NCI-H1436 (cell line): ENCODE measurements around the gene CAMSAP2.

Experiments used
- DNase-seq: peaks from one replicate; lab custom pipeline; 2025; lab: John Stamatoyannopoulos, UW

Gene CAMSAP2

GRCh38 chr1:200885623-200886402 lies 147.1 kb downstream of the CAMSAP2 start:
- no peak for DNase-seq

- no peak for DNase-seq
Measured at GRCh38 chr1:200886594-200886993, 147.9 kb downstream of the CAMSAP2 start.

GRCh38 chr1:200887036-200887435 lies 148.3 kb downstream of the CAMSAP2 start:
- no peak for DNase-seq

DNA sequence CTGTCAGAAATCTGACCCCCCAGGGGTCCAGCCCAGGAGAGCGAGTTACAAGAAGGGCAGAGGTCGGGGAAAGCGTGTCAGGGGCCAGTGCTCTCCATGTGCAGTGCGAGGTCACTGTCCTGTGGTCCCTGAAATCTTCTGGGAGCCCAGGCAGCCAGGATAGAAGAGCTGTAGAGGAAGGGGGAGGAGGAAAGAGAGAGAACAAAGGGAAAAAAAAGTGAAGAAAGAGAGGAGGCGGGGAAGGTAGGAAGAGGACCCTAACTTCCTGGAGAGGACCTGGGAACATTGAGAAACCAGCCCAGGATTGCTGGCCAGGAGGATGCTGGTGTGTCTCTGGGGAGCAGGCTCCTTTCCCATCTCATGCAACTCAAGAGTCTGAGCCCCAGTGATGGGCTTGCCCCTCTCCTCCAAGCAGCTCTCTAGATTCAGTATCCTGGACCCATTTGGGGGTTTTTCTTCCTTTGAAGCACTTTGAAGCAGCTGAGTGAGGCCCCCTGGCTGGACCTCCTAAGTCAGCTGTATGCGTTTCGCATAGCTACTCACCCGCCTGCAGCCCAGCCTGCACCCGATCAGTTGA lies 149.2 kb downstream of the CAMSAP2 start:
- DNase-seq = no peak

DNA sequence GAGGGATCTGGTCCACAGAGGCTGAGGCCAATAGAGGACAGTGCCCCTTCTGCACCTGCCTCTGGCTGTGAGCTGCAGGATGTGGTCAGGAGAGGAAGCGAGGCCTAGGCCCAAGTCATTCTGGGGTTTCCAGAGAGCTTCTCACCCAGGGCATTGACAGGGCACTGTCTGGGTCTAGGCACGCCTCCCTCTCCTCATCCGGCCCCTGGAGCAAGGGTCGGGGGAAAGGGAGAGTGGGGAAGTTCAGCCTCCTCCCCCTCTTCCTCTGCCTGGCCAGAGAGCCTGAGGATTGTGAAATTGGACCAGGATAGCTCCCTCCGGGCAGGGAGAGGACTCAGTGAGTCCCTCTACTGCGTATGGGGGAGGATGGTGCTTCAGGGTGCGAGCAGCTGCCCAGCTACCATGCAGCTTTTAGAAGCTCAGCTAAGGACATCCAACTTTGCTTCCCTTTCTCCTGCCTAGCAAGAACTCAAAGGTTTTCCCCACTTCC lies 149.7 kb downstream of the CAMSAP2 start:
- DNase-seq = no peak

DNA sequence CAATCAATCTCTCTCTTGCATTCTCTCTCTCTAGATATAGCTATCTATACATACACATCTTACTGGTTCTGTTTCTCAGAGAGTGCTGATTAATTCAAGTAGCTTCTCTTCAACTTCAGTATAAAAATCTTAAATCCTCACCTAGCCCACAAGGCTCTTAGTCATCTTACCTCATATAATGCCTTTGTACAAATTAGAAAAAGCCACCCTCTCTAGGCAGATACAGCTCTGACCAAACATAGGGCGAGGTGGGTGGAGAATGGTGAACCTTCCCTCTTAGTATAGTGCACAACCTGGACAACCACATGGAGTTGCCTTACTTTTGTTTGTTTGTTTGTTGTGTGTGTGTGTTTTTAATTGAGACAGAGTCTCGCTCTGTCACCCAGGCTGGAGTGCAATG lies 150.9 kb downstream of the CAMSAP2 start:
- no peak for DNase-seq

DNA sequence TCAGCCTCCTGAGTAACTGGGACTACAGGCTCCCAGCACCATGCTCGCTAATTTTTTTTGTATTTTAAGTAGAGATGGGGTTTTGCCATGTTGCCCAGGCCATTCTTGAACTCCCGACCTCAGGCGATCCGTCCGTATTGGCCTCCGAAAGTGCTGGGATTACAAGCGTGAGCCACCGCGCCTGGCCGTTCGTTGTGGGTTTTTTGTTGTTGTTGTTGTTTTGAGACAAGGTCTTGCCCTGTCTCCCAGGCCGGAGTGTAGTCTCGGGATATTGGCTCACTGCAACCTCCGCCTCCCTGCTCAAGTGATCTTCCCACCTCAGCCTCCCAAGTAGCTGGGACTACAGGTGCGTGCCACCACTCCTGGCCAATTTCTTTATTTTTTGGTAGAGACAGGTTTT lies 151.3 kb downstream of the CAMSAP2 start:
- no peak for DNase-seq

GRCh38 chr1:200890818-200891773 lies 152.4 kb downstream of the CAMSAP2 start:
- no peak for DNase-seq

GRCh38 chr1:200891774-200892157 lies 153.1 kb downstream of the CAMSAP2 start:
- no peak for DNase-seq

DNA sequence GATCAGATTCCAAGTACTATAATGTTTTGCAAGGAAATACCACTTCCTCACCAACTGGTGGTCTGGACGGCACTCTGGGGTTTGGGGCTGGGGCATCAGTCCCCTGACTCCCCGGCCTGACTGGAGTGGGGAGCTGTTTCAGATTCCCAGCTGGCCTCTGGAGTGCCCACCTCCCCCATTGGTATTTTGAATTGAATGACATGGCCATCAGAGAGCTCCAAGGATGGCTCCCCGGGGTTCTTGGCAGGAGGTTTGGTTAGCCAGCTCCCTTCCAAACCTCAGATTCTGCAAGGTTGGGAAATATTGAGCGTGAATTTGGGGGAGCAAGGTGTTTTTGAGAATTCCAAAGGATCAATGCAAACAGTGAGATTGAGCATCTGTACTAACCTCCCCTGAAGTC lies 153.9 kb downstream of the CAMSAP2 start:
- DNase-seq = no peak

GRCh38 chr1:200892958-200893357 lies 154.3 kb downstream of the CAMSAP2 start:
- DNase-seq = no peak

DNA sequence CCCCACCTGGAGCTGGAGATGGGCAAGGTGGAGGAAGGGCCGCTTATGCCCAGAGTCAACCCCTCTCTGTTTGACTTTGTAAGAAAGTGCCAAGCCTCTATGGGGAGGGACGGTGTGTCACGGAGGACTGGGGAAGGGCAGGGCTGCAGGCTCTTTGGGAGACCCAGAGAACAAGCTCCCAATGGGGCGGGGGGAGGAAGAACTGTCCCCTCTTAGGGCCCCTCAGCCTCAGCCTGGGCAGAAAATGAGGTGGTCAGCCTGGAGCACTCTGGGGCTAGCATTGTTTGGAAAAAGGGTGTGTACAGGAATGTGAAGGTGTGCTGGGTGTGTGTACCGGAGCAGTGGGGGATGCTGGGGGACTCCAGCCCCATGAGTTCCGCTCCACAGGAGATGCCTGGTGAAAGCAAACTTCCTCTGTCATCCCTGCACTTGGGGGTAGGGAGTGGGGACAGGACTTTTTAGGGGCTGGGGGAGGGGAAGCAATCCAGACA lies 154.8 kb downstream of the CAMSAP2 start:
- no peak for DNase-seq

DNA sequence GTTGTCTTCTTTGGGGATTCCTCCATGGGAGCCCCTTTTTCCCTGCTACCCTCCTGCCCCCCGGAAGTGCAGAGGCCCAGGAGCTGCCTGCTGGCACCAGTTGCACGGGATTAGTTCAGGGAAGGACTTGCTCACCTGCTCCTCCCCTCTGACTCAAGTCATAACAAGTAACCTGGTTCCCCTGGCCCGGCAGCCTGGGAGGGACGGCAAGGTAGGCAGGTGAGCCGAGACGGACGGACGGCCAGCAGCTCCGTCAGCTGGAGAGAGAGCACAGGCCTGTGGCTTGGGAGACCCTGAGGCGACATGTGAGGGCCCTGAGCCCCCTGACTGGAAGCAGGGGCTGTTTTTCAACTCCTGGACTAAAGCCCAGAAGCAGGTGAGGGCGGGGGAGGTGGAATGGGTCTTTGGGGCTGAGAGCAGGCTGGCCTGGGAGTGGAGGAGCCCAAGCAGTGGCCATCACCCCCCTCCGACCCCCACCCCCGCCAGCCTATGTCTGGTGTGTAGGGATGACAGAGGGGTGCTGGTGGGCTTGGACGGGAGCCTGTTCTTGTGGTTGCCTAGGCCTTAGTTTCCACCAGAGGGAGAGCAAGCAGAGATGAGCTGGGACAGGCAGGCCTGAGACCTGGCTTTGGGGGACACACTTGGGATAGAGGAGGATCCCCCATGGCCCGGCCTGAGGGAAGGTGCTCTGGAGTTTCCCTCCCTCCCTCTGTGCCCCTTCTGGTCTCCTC lies 156.2 kb downstream of the CAMSAP2 start, which contains the start of gene INAVA:
TSS of gene INAVA (plus strand) at position 189 of the 731 bp plus-strand sequence. CDS start 3,501 bp downstream, outside the sequence.
- no peak for DNase-seq

DNA sequence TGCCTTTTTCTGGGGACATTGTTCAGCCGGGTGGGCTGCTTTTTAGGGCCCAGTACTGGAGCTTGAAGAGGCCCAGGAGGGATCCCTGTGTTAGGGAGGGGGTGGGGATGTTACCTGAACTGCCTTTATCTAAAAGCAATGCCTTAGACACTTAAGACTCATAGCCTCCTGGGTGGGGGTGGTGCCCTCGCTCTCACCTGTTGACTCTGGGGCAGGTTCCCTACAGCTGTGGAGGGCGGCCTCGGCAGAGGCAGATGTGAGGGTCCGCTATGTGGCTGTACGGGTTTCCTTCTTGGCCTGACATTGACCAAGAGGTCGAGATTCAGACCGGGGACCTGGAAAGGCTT lies 156.7 kb downstream of the CAMSAP2 start:
- no peak for DNase-seq

GRCh38 chr1:200895801-200896530 lies 157.3 kb downstream of the CAMSAP2 start:
- DNase-seq = no peak

DNA sequence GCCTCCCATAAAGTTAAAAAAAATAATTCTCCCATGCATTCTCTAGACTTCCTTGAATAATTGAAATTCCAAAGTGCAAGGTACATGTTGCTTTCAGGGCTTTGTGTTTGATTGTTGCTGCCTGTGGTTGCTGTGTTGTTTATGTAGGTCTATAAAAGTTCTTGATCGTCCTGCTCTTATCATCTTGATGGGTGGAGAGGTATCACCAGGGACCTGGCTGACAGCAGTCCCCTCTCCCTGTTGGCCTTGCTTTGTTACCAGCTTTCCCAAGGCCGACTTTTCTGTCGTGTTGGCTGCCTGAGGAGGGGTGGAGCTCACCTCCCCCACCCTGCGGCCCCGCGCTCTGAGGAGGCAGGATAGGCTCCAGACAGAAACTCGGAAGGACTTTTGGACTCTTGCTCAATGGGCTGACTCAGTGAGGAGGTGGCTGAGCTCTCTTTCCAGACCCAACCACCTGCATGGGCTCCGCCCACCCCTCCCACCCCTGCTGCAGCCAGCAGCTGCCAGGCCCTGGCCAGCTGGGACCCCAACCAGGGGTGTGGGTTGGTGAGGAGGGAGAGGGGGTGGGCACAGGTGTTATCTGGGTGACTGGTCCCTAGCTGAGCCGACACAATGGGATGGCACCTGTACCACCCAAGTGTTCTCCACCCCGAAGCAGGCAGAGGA lies 158.0 kb downstream of the CAMSAP2 start:
- no peak for DNase-seq

GRCh38 chr1:200897259-200897658 lies 158.6 kb downstream of the CAMSAP2 start:
- no peak for DNase-seq

DNA sequence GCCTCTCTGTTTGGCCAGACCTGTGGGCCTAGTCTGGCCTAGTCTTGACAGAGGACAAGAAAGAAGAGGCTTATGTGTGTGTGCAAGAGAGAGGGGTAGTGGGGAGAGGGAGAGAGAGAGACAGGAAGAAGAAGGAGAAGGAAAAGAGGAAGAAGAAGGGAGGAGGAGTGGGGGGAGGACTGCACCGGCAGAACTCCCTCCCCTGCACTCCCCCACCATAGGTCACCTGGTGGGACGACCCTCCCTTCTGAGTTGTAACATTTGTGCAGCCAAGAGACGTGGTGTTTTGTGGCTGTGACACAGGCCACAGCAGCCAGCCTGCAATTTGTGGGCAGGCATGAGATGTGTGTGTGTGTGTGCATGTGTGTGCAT lies 160.3 kb downstream of the CAMSAP2 start:
- DNase-seq = no peak

GRCh38 chr1:200899451-200899915 lies 160.8 kb downstream of the CAMSAP2 start:
- DNase-seq = no peak
